ENCODE measurements around the gene LYPLA2.
A peak's percentile ranks its signal among the peaks of the same experiment; 100 is the strongest.

The LYPLA2 gene

DNA sequence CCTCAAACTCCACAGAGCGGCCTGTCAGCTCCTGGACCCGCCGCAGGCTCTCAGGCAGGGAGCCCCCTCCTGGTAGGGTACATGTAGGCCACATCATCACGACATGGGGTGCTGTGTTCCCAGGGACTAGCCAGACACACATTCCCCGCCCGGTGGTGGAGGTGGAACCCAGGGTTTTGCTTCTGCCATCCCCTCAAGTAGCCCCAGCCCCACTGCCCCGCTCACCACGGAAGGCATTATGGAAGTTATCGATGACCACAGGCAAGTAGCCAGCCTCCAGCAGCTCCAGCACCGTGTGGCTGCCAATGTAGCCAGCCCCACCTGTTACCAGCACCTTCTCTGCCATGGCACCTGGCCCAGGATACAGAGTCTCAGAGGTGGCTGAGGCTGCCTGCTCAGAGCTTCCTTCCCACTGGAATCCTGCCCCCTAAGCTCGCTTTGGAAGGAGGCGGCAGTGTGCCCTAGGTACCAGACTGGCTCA is 7.8 kb downstream of the LYPLA2 start:
- peaks cover 14% of the 10 kb centered on the region for H3K79me1 ChIP-seq (ENCODE audit: low read length)
- peaks cover 49 to 50% of the 10 kb centered on the region in 2 experiments for H3K36me3 ChIP-seq (ENCODE audit: control insufficient read depth in 1 of 2, insufficient read depth in 2 of 2, low read length in 2 of 2)
- no peak overlapping the region for H4K8ac ChIP-seq (ENCODE audit: low read depth, low read length)
- no peak overlapping the region for H2AFZ ChIP-seq (ENCODE audit: insufficient read depth, low read length, poor library complexity)
- peak overlapping the region; percentile 21 for H4K91ac ChIP-seq (ENCODE audit: low read depth, low read length)
- H2BK12ac ChIP-seq (ENCODE audit: low read length) = no peak overlapping the region
- no peak overlapping the region for H3K4me3 ChIP-seq (ENCODE audit: low read depth, low read length)
- DNase-seq = no peak
- no CpG with 5 or more reads among the region's 12 CpGs for WGBS (ENCODE audit: extremely low coverage, insufficient coverage, insufficient read length)
- peak overlapping the region; percentile 26 for H3K18ac ChIP-seq (ENCODE audit: low read length)
- peak overlapping the region; percentile 32 for H2AK5ac ChIP-seq (ENCODE audit: low read length)
- H3K4ac ChIP-seq (ENCODE audit: low read depth, low read length) = peak overlapping the region; percentile 10
- H3K23ac ChIP-seq (ENCODE audit: low read length) = no peak overlapping the region
- no peak overlapping the region for H2BK120ac ChIP-seq (ENCODE audit: insufficient read depth, low read length, poor library complexity)
- no peaks in the 10 kb centered on the region for H3K27me3 ChIP-seq (ENCODE audit: insufficient read depth, low read length)
- peak overlapping the region; percentile 96 for H3K4me2 ChIP-seq (ENCODE audit: low read length)
- peaks cover 7% of the 10 kb centered on the region for H3K79me2 ChIP-seq (ENCODE audit: control insufficient read depth, insufficient read depth, low read length, poor library complexity)
- H4K12ac ChIP-seq (ENCODE audit: low read depth, low read length) = peak overlapping the region; percentile 37
- peaks cover 7 to 16% of the 10 kb centered on the region in 2 experiments for H3K4me1 ChIP-seq (ENCODE audit: control insufficient read depth in 1 of 2, insufficient read depth in 2 of 2, low read length in 2 of 2)
- H2BK5ac ChIP-seq (ENCODE audit: low read depth, low read length, poor library complexity) = no peak overlapping the region
- H3K14ac ChIP-seq (ENCODE audit: low read length) = peak overlapping the region; percentile 7
- H3K9ac ChIP-seq (ENCODE audit: low read length) = no peak overlapping the region
- peak overlapping the region; percentile 80 for H3K27ac ChIP-seq (ENCODE audit: low read depth, low read length)
- no peaks in the 10 kb centered on the region for H3K9me3 ChIP-seq (ENCODE audit: insufficient read depth, low read depth, low read length)

DNA sequence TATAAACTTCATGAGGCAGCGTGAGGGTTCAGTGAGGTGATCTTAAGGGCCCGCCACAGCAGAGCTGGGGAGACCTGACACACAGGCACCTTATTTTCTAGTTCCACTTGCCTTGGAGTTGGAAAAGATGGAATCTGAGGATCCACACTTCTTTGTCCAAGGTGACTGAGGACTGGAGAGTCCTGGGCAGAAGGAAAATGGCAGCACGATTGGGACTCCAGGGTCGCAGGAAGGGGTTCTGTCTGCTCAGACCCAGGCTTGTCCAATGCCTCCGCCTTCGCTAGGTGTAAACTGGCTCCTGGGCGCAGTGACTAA is 8.3 kb downstream of the LYPLA2 start:
- Histone ChIP-seq H3K9me3 (ENCODE audit: insufficient read depth, low read depth, low read length) (no peaks in the 10 kb centered on the region), H3K4me3 (ENCODE audit: low read depth, low read length) (no peak overlapping the region), H4K91ac (ENCODE audit: low read depth, low read length) (no peak overlapping the region), H3K14ac (ENCODE audit: low read length) (peak overlapping the region; percentile 5), H2AK5ac (ENCODE audit: low read length) (no peak overlapping the region), H4K8ac (ENCODE audit: low read depth, low read length) (peak overlapping the region; percentile 9), H2AFZ (ENCODE audit: insufficient read depth, low read length, poor library complexity) (no peak overlapping the region), H3K4me1 (ENCODE audit: control insufficient read depth in 1 of 2, insufficient read depth in 2 of 2, low read length in 2 of 2) (peaks cover 7 to 16% of the 10 kb centered on the region in 2 experiments), H2BK5ac (ENCODE audit: low read depth, low read length, poor library complexity) (no peak overlapping the region), H3K18ac (ENCODE audit: low read length) (no peak overlapping the region), H3K23ac (ENCODE audit: low read length) (no peak overlapping the region), H3K4ac (ENCODE audit: low read depth, low read length) (no peak overlapping the region), H4K12ac (ENCODE audit: low read depth, low read length) (no peak overlapping the region), H3K27me3 (ENCODE audit: insufficient read depth, low read length) (no peaks in the 10 kb centered on the region), H3K36me3 (ENCODE audit: control insufficient read depth in 1 of 2, insufficient read depth in 2 of 2, low read length in 2 of 2) (peaks cover 45 to 49% of the 10 kb centered on the region in 2 experiments), H3K79me1 (ENCODE audit: low read length) (peaks cover 14% of the 10 kb centered on the region), H3K9ac (ENCODE audit: low read length) (peak overlapping the region; percentile 38), H2BK12ac (ENCODE audit: low read length) (no peak overlapping the region), H3K4me2 (ENCODE audit: low read length) (peak overlapping the region; percentile 96), H3K27ac (ENCODE audit: low read depth, low read length) (peak overlapping the region; percentile 80), H3K79me2 (ENCODE audit: control insufficient read depth, insufficient read depth, low read length, poor library complexity) (peaks cover 7% of the 10 kb centered on the region), H2BK120ac (ENCODE audit: insufficient read depth, low read length, poor library complexity) (no peak overlapping the region)
- no peak for DNase-seq
- no CpG with 5 or more reads among the region's 7 CpGs for WGBS (ENCODE audit: extremely low coverage, insufficient coverage, insufficient read length)

DNA sequence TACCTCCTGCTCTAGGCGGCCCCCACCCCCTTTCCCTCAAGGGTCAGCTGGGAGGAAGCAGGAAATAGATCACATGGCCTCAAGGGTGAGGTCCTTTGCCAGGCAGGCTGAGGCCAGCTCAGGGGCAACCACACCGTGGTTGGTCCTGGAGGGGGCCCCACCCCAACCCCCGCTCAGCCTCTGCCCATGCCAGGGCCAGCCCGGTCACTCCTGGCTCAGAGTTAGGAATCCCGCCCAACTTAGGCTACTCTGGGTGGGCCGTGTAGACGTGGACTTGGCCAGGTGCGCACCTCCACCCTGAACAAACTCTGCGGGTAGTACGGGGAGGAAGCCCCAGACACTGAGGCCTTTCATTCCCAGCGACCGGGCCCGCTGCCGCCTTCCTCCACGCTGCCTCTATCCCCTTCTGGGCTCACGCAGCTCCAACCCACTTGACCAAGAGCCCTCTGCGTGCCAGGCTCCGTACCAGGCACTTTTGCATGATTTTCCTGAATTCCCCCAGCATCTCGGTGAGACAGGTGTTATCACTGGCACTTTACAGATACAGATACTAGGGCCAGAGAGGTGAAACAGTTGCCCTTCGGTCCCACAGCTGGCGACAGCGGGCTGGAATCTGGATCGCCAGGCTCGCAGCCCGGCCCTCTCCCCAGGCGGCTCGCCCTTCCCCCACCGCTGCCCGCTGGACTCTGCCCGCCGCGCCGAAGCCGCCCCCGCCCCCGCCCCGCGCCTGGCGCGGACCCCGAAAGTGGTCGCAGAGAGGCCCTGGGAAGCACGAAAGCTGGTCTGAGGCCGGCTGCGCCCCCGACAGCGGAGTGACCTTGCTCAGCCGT is 8.8 kb downstream of the LYPLA2 start:
- Histone ChIP-seq H3K9ac (ENCODE audit: low read length) (peak overlapping the region; percentile 98), H3K27ac (ENCODE audit: low read depth, low read length) (peak overlapping the region; percentile 80), H2BK5ac (ENCODE audit: low read depth, low read length, poor library complexity) (peak overlapping the region; percentile 91), H4K12ac (ENCODE audit: low read depth, low read length) (peak overlapping the region; percentile 81), H2AK5ac (ENCODE audit: low read length) (peak overlapping the region; percentile 99), H3K27me3 (ENCODE audit: insufficient read depth, low read length) (no peaks in the 10 kb centered on the region), H3K23ac (ENCODE audit: low read length) (peak overlapping the region; percentile 55), H3K36me3 (ENCODE audit: control insufficient read depth in 1 of 2, insufficient read depth in 2 of 2, low read length in 2 of 2) (peaks cover 41 to 45% of the 10 kb centered on the region in 2 experiments), H2AFZ (ENCODE audit: insufficient read depth, low read length, poor library complexity) (peak overlapping the region; percentile 30), H3K18ac (ENCODE audit: low read length) (peak overlapping the region; percentile 99), H4K8ac (ENCODE audit: low read depth, low read length) (peak overlapping the region; percentile 78), H3K79me1 (ENCODE audit: low read length) (peaks cover 14% of the 10 kb centered on the region), H3K9me3 (ENCODE audit: insufficient read depth, low read depth, low read length) (no peaks in the 10 kb centered on the region), H3K4me1 (ENCODE audit: control insufficient read depth in 1 of 2, insufficient read depth in 2 of 2, low read length in 2 of 2) (peaks cover 7 to 16% of the 10 kb centered on the region in 2 experiments), H3K14ac (ENCODE audit: low read length) (peak overlapping the region; percentile 88), H3K4me3 (ENCODE audit: low read depth, low read length) (peak overlapping the region; percentile 99), H2BK12ac (ENCODE audit: low read length) (peak overlapping the region; percentile 47), H3K4ac (ENCODE audit: low read depth, low read length) (peak overlapping the region; percentile 93), H2BK120ac (ENCODE audit: insufficient read depth, low read length, poor library complexity) (peak overlapping the region; percentile 70), H4K91ac (ENCODE audit: low read depth, low read length) (peak overlapping the region; percentile 92), H3K79me2 (ENCODE audit: control insufficient read depth, insufficient read depth, low read length, poor library complexity) (peaks cover 7% of the 10 kb centered on the region), H3K4me2 (ENCODE audit: low read length) (peak overlapping the region; percentile 96)
- WGBS (ENCODE audit: extremely low coverage, insufficient coverage, insufficient read length) = no CpG with 5 or more reads among the region's 48 CpGs
- DNase-seq = peak; percentile 79 to 81

DNA sequence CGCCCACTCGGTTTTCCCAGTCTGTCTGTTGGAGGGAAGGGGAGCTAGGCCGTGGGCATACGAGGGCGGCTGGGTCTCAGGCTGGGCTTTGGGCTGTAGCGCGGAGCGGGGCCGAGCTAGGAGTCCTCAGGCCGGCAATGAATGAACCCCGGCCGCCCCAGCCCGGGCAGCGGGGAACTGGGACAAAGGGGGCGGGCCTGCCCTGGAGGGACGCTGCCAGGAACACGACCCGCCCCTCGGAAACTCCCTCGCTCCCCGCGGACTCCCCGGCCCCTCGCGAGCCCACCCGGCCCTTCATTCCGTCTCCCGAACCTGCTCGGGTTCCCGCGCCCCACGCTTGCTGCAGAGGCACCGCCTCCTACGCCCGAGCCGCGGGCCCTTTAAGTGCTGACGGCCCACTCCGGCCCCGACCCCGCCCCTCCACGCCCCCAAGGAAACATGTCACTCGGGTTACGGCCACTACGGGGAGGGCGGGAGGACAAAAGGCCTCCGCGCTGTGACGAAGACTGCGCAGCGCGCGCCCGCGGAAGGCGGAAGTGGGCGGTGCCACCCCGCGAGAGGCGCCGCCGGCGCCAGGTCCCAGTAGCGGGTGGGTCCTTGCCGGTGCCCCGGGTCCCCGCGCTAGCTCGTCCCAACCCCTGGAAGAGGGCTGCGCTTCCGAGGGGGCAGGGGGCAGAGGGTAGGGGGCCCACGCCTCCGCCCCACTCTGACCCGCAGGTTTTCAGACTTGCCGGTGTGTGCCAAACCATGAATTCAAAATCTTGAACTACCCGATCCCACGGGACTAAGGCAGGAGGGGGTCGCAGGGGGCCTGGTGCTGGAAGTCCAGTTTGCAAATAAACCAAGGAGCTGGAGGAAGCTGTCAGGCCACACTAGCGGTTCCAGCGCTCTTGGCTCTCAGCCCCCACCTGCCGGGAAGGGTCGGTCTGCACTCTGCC is 9.7 kb downstream of the LYPLA2 start, which contains the start of gene GALE:
GALE (minus strand) TSS at position 355 of the 938 bp plus-strand sequence. CDS start 1,747 bp downstream, outside the sequence.
- H3K18ac ChIP-seq (ENCODE audit: low read length) = peak within 1 kb of the TSS; percentile 99
- peak within 1 kb of the TSS; percentile 91 for H2BK5ac ChIP-seq (ENCODE audit: low read depth, low read length, poor library complexity)
- H3K27me3 ChIP-seq (ENCODE audit: insufficient read depth, low read length) = no peaks in the 10 kb centered on the region
- H2BK12ac ChIP-seq (ENCODE audit: low read length) = peak within 1 kb of the TSS; percentile 47
- H3K4me2 ChIP-seq (ENCODE audit: low read length) = peak within 1 kb of the TSS; percentile 96
- peak within 1 kb of the TSS; percentile 88 for H3K14ac ChIP-seq (ENCODE audit: low read length)
- peak within 1 kb of the TSS; percentile 55 for H3K23ac ChIP-seq (ENCODE audit: low read length)
- H3K9ac ChIP-seq (ENCODE audit: low read length) = peak within 1 kb of the TSS; percentile 98
- peak within 1 kb of the TSS; percentile 80 for H4K8ac ChIP-seq (ENCODE audit: low read depth, low read length)
- H3K27ac ChIP-seq (ENCODE audit: low read depth, low read length) = peak within 1 kb of the TSS; percentile 80
- peak; percentile 93 to 97 for DNase-seq
- H3K4ac ChIP-seq (ENCODE audit: low read depth, low read length) = peak within 1 kb of the TSS; percentile 93
- H3K4me3 ChIP-seq (ENCODE audit: low read depth, low read length) = peak within 1 kb of the TSS; percentile 99
- peak within 1 kb of the TSS; percentile 99 for H2AK5ac ChIP-seq (ENCODE audit: low read length)
- peak within 1 kb of the TSS; percentile 92 for H4K91ac ChIP-seq (ENCODE audit: low read depth, low read length)
- peaks cover 7% of the 10 kb centered on the region for H3K79me2 ChIP-seq (ENCODE audit: control insufficient read depth, insufficient read depth, low read length, poor library complexity)
- H3K4me1 ChIP-seq (ENCODE audit: control insufficient read depth in 1 of 2, insufficient read depth in 2 of 2, low read length in 2 of 2) = peaks cover 7 to 16% of the 10 kb centered on the region in 2 experiments
- peaks cover 14% of the 10 kb centered on the region for H3K79me1 ChIP-seq (ENCODE audit: low read length)
- peaks cover 34 to 38% of the 10 kb centered on the region in 2 experiments for H3K36me3 ChIP-seq (ENCODE audit: control insufficient read depth in 1 of 2, insufficient read depth in 2 of 2, low read length in 2 of 2)
- H2BK120ac ChIP-seq (ENCODE audit: insufficient read depth, low read length, poor library complexity) = peak within 1 kb of the TSS; percentile 70
- no peaks in the 10 kb centered on the region for H3K9me3 ChIP-seq (ENCODE audit: insufficient read depth, low read depth, low read length)
- WGBS (ENCODE audit: extremely low coverage, insufficient coverage, insufficient read length) = no CpG with 5 or more reads among the region's 82 CpGs
- peak within 1 kb of the TSS; percentile 30 for H2AFZ ChIP-seq (ENCODE audit: insufficient read depth, low read length, poor library complexity)
- peak within 1 kb of the TSS; percentile 81 for H4K12ac ChIP-seq (ENCODE audit: low read depth, low read length)
